Transverse colon (tissue), 4 donors: ENCODE measurements around the gene NPC1. TPM values are rescaled to one million over a fixed set of nuclear protein-coding genes. Genes with fewer than 3 reads are reported as not detected.

ENCODE experiments used
- DNase-seq: peaks from one replicate; pipeline ENCODE4 v3.0.0-alpha.2; 2019
- H3K27ac ChIP-seq, 4 donors: fragments of 200-600 bp; sonication (generic); 2 replicates each; pipeline ENCODE4 v1.5.1; 2016 to 2018; ENCODE audit warnings: inconsistent platforms in 4 of 4
- H3K27me3 ChIP-seq: fragments of 200-600 bp; sonication (generic); 2 replicates; pipeline ENCODE4 v1.5.1; 2017; ENCODE audit warnings: inconsistent platforms
- H3K36me3 ChIP-seq, 4 donors: fragments of 200-600 bp; sonication (generic); 2 replicates each; pipeline ENCODE4 v1.5.1; 2017 to 2019; ENCODE audit warnings: inconsistent platforms in 4 of 4
- H3K4me1 ChIP-seq, 4 donors: fragments of 200-600 bp; sonication (generic); 2 replicates each; pipeline ENCODE4 v1.5.1; 2017 to 2020; ENCODE audit warnings: inconsistent platforms in 4 of 4
- H3K4me3 ChIP-seq, 4 donors: fragments of 200-600 bp; sonication (generic); 1 replicate in 1 of 4; 2 replicates in 3 of 4; pipeline versions ENCODE4 v1.5.1 to v1.6.1; 2017 to 2019; ENCODE audit warnings: inconsistent platforms in 4 of 4
- H3K9me3 ChIP-seq, 2 donors: fragments of 200-600 bp; sonication (generic); 2 replicates each; pipeline ENCODE4 v1.5.1; 2017 to 2019; ENCODE audit warnings: inconsistent platforms in 2 of 2
- CTCF ChIP-seq, 5 experiments: fragments of 200-600 bp in 3 of 5; fragments of 450-650 bp in 2 of 5; sonication (generic) in 3 of 5; IDR thresholded peaks; 1 replicate in 2 of 5; 2 replicates in 3 of 5; pipeline ENCODE4 v1.5.1; 2016 to 2017; ENCODE audit warnings: antibody characterized with exemption in 5 of 5, inconsistent platforms in 3 of 5, mild to moderate bottlenecking in 2 of 5, moderate library complexity in 1 of 5
- EP300 ChIP-seq: sonication (generic); formaldehyde crosslinking; IDR thresholded peaks from one replicate; pipeline ENCODE4 v1.6.1; 2017; ENCODE audit warnings: antibody characterized with exemption, low read depth
- POLR2A ChIP-seq: fragments of 450-650 bp; IDR thresholded peaks from one replicate; pipeline ENCODE4 v1.6.1; 2016; ENCODE audit warnings: antibody characterized with exemption, mild to moderate bottlenecking, moderate library complexity
- POLR2AphosphoS5 ChIP-seq, 3 donors: sonication (generic); formaldehyde crosslinking; IDR thresholded peaks; one replicate each; pipeline ENCODE4 v1.6.1; 2016; ENCODE audit warnings: antibody characterized with exemption in 3 of 3
- WGBS, 2 donors: methylation state at CpG; one replicate each; pipeline ENCODE4 v1.1.5; 2018; ENCODE audit warnings: low coverage in 1 of 2; 5-methylcytosine and 5-hydroxymethylcytosine counted together
- in situ Hi-C, 4 donors: fragments of 200-750 bp; cut with MboI; loops; one replicate each; pipeline versions ENCODE4 v1.15.0 to v1.15.1; 2017; ENCODE audit warnings: low sequenced_read_pairs in 3 of 4, low pct_ligation_motif_present in 1 of 4, low pct_unique_long_range_greater_than_20kb in 1 of 4
- intact Hi-C: fragments of 100-400 bp; cut with DNase I; formaldehyde crosslinking; loops from one replicate; pipeline ENCODE4 v1.15.1; 2023; ENCODE audit warnings: low total_unique reads
- small RNA-seq, 4 donors: library from RNA; depleted of rRNA; stranded (forward); fragments of <200 nt; gene quantifications; one replicate each; pipeline ENCODE3, GENCODE V24; 2016
- total RNA-seq, 4 donors: library from RNA; depleted of rRNA; stranded (reverse); fragments of >200 nt; gene quantifications; one replicate each; pipeline ENCODE4 v1.1.0, GENCODE V29; 2016

The NPC1 gene
- total RNA-seq, 4 donors from 2014 or later, result 33.6 to 96.1 (median 49.7) TPM

GRCh38 chr18:23487738-23488570 is 98.4 kb downstream of the NPC1 start:
- intact Hi-C loops (no loop called here), in situ Hi-C loops (no loop called here)
- Histone ChIP-seq H3K27me3 (no peaks in the 10 kb centered on the region), H3K36me3 (peaks cover 0 to 8% (median 0%) of the 10 kb centered on the region in 4 donors), H3K9me3 (no peaks in the 10 kb centered on the region), H3K4me1 (peaks cover 0 to 15% (median 5%) of the 10 kb centered on the region in 4 donors), H3K27ac (peak overlapping the region; percentile 45 to 79 (median 58)), H3K4me3 (peak overlapping the region in 1 of 4 donors; percentile 31)
- 27 to 45% methylated on average over 4 to 14 of the region's 14 CpGs for WGBS, 2 donors
- TF ChIP-seq CTCF (IDR thresholded peaks at IDR 0.05), result no peak
- TF ChIP-seq EP300, result no peak
- TF ChIP-seq POLR2AphosphoS5 (IDR thresholded peaks at IDR 0.05), result no peak
- TF ChIP-seq POLR2A, result no peak
- DNase-seq, result peak; percentile 23

GRCh38 chr18:23485386-23485785 is 100.9 kb downstream of the NPC1 start:
- Histone ChIP-seq H3K27me3 (no peaks in the 10 kb centered on the region), H3K27ac (no peak overlapping the region), H3K4me3 (no peak overlapping the region), H3K4me1 (peaks cover 0 to 15% (median 5%) of the 10 kb centered on the region in 4 donors), H3K9me3 (no peaks in the 10 kb centered on the region), H3K36me3 (peaks cover 0 to 32% (median 6%) of the 10 kb centered on the region in 4 donors)
- in situ Hi-C loops (no loop called here), intact Hi-C loops (no loop called here)
- no peak for DNase-seq
- TF ChIP-seq EP300 (no peak), CTCF (IDR thresholded peaks at IDR 0.05) (no peak), POLR2AphosphoS5 (IDR thresholded peaks at IDR 0.05) (no peak), POLR2A (no peak)
- WGBS, 2 donors, result 83 to 96% methylated on average over 2 to 7 of the region's 7 CpGs

GRCh38 chr18:23484561-23485182 is 101.6 kb downstream of the NPC1 start:
- H3K4me1 ChIP-seq, result peaks cover 0 to 15% (median 5%) of the 10 kb centered on the region in 4 donors
- intact Hi-C loops (no loop called here), in situ Hi-C loops (no loop called here)
- H3K27ac ChIP-seq, result no peak overlapping the region
- WGBS, 2 donors, result 70 to 78% methylated on average over 4 to 8 of the region's 8 CpGs
- no peak overlapping the region for H3K4me3 ChIP-seq
- H3K9me3 ChIP-seq, result no peaks in the 10 kb centered on the region
- no peak for DNase-seq
- peaks cover 0 to 39% (median 10%) of the 10 kb centered on the region in 4 donors for H3K36me3 ChIP-seq
- TF ChIP-seq POLR2AphosphoS5 (IDR thresholded peaks at IDR 0.05) (no peak), EP300 (no peak), POLR2A (no peak), CTCF (IDR thresholded peaks at IDR 0.05) (no peak)
- no peaks in the 10 kb centered on the region for H3K27me3 ChIP-seq

Small RNAs within 50 kb of the gene (small RNA-seq; reads per million reads assigned to genes)
- gene AC026634.1 (0 reads per million in 4 donors), gene RF00019 (0 reads per million in 4 donors)

Other genes with a start within 250 kb of the NPC1 start
- gene RIOK3, start 133.2 kb downstream of the NPC1 start, total RNA-seq, result 100 to 1,000 TPM in 3 of 4 donors, 10 to 100 TPM in 1; 33.0 to 182 (median 152) TPM
- gene RMC1, start 83.0 kb downstream of the NPC1 start, total RNA-seq, result 10 to 100 TPM in 3 of 4 donors, 1 to 10 TPM in 1; 4.4 to 34.1 (median 26.6) TPM
- 1 to 10 TPM in 2 of 4 donors, under 1 TPM in 2; 0.75 to 2.2 (median 1.5) TPM for gene ANKRD29, start 76.4 kb upstream of the NPC1 start, total RNA-seq
- 10 to 100 TPM; 17.5 to 71.8 (median 47.4) TPM for gene LAMA3, start 102.9 kb upstream of the NPC1 start, total RNA-seq